ENCODE measurements around the gene OR9Q1. TPM values are rescaled to one million over a fixed set of nuclear protein-coding genes. Genes with fewer than 3 reads are reported as not detected.

The OR9Q1 gene
- total RNA-seq, 2 experiments from 2014 or later: not detected

- ATAC-seq (ENCODE audit: poor library complexity) (no peak), DNase-seq (no peak)
- no peak overlapping the region for H3K27ac ChIP-seq (ENCODE audit: low read depth in 1 of 2, low read length in 2 of 2)
- no peak overlapping the region for H3K27ac Mint-ChIP-seq
- intact Hi-C loops (cut with DNase I, micrococcal nuclease): no loop called here
- H3K9me3 ChIP-seq (ENCODE audit: control insufficient read depth in 1 of 2, insufficient read depth in 1 of 2, low read length in 2 of 2): no peaks in the 10 kb centered on the region
- H3K4me1 ChIP-seq (ENCODE audit: insufficient read depth, low read length): no peaks in the 10 kb centered on the region
- no peak overlapping the region for H3K4me3 Mint-ChIP-seq
- H3K27me3 ChIP-seq (ENCODE audit: control insufficient read depth in 1 of 2, insufficient read depth in 2 of 2, low read length in 2 of 2): peaks cover 4 to 14% of the 10 kb centered on the region in 2 experiments
- H3K36me3 ChIP-seq (ENCODE audit: insufficient read depth, low read length): no peaks in the 10 kb centered on the region
- H3K9me3 Mint-ChIP-seq: no peaks in the 10 kb centered on the region
- H3K36me3 Mint-ChIP-seq (ENCODE audit: low read depth): no peaks in the 10 kb centered on the region
- peaks cover 39% of the 10 kb centered on the region for H3K27me3 Mint-ChIP-seq
- H3K4me1 Mint-ChIP-seq (ENCODE audit: low read depth): peaks cover 5% of the 10 kb centered on the region
- no peak overlapping the region for H3K4me3 ChIP-seq (ENCODE audit: low read length)
- no peak for TF ChIP-seq CTCF (IDR thresholded peaks at IDR 0.05)
- ChIA-PET CTCF (no interaction called here), POLR2A (no interaction called here)
Measured at GRCh38 chr11:58003036-58003435, 20.6 kb upstream of the OR9Q1 start.

- H3K27ac ChIP-seq (ENCODE audit: low read depth in 1 of 2, low read length in 2 of 2): no peak overlapping the region
- CTCF ChIA-PET: no interaction called here
- no peak overlapping the region for H3K4me3 Mint-ChIP-seq
- H3K36me3 Mint-ChIP-seq (ENCODE audit: low read depth): no peaks in the 10 kb centered on the region
- DNase-seq (no peak), ATAC-seq (ENCODE audit: poor library complexity) (no peak)
- no peak overlapping the region for H3K4me3 ChIP-seq (ENCODE audit: low read length)
- no peak overlapping the region for H3K27ac Mint-ChIP-seq
- H3K9me3 Mint-ChIP-seq: no peaks in the 10 kb centered on the region
- H3K4me1 Mint-ChIP-seq (ENCODE audit: low read depth): peaks cover 5% of the 10 kb centered on the region
- no peaks in the 10 kb centered on the region for H3K4me1 ChIP-seq (ENCODE audit: insufficient read depth, low read length)
- H3K27me3 Mint-ChIP-seq: peaks cover 39% of the 10 kb centered on the region
- POLR2A ChIA-PET: no interaction called here
- intact Hi-C loops (cut with DNase I, micrococcal nuclease): no loop called here
- peaks cover 4 to 14% of the 10 kb centered on the region in 2 experiments for H3K27me3 ChIP-seq (ENCODE audit: control insufficient read depth in 1 of 2, insufficient read depth in 2 of 2, low read length in 2 of 2)
- H3K9me3 ChIP-seq (ENCODE audit: control insufficient read depth in 1 of 2, insufficient read depth in 1 of 2, low read length in 2 of 2): no peaks in the 10 kb centered on the region
- H3K36me3 ChIP-seq (ENCODE audit: insufficient read depth, low read length): no peaks in the 10 kb centered on the region
- no peak for TF ChIP-seq CTCF (IDR thresholded peaks at IDR 0.05)
Measured at GRCh38 chr11:58003591-58003990, 20.1 kb upstream of the OR9Q1 start.

GRCh38 chr11:58004664-58005063 is 19.0 kb upstream of the OR9Q1 start:
- peaks cover 5% of the 10 kb centered on the region for H3K4me1 Mint-ChIP-seq (ENCODE audit: low read depth)
- ATAC-seq (ENCODE audit: poor library complexity) (no peak), DNase-seq (no peak)
- Histone ChIP-seq H3K4me3 (ENCODE audit: low read length) (no peak overlapping the region), H3K27me3 (ENCODE audit: control insufficient read depth in 1 of 2, insufficient read depth in 2 of 2, low read length in 2 of 2) (peaks cover 4 to 14% of the 10 kb centered on the region in 2 experiments), H3K4me1 (ENCODE audit: insufficient read depth, low read length) (no peaks in the 10 kb centered on the region), H3K9me3 (ENCODE audit: control insufficient read depth in 1 of 2, insufficient read depth in 1 of 2, low read length in 2 of 2) (no peaks in the 10 kb centered on the region), H3K36me3 (ENCODE audit: insufficient read depth, low read length) (no peaks in the 10 kb centered on the region), H3K27ac (ENCODE audit: low read depth in 1 of 2, low read length in 2 of 2) (no peak overlapping the region)
- TF ChIP-seq CTCF (IDR thresholded peaks at IDR 0.05): no peak
- H3K36me3 Mint-ChIP-seq (ENCODE audit: low read depth): no peaks in the 10 kb centered on the region
- ChIA-PET POLR2A (no interaction called here), CTCF (no interaction called here)
- intact Hi-C loops (cut with DNase I, micrococcal nuclease): no loop called here
- H3K27me3 Mint-ChIP-seq: peaks cover 43% of the 10 kb centered on the region
- H3K27ac Mint-ChIP-seq: no peak overlapping the region
- H3K9me3 Mint-ChIP-seq: no peaks in the 10 kb centered on the region
- H3K4me3 Mint-ChIP-seq: no peak overlapping the region

Data from CD4-positive, alpha-beta T cell (primary cell).